CD8-positive, alpha-beta memory T cell (primary cell): ENCODE data around the gene CLTCL1. TPM values are rescaled to one million over a fixed set of nuclear protein-coding genes. Genes with fewer than 3 reads are reported as not detected.
A peak's percentile ranks its signal among the peaks of the same experiment; 100 is the strongest.

ENCODE experiments used
- CTCF ChIA-PET: fragments of 350-600 bp; sonication (Branson Sonifier 250); formaldehyde crosslinking; loops from one replicate; lab custom pipeline; 2021; ENCODE audit warnings: antibody characterized with exemption; lab: Charles Lee
- POLR2A ChIA-PET: fragments of 350-600 bp; sonication (Branson Sonifier 250); formaldehyde crosslinking; loops from one replicate; lab custom pipeline; 2021; ENCODE audit warnings: antibody characterized with exemption; lab: Charles Lee
- DNase-seq, 5 donors: peaks; one replicate each; pipeline versions ENCODE4 v3.0.0 to v3.0.0-alpha.2; 2020 to 2022; ENCODE audit warnings: mixed read lengths in 1 of 5
- H3K27ac ChIP-seq: one replicate; pipeline ENCODE4 v1.7.0; 2013; ENCODE audit warnings: low read depth, mild to moderate bottlenecking, low read length, moderate library complexity
- H3K27me3 ChIP-seq: 2 replicates; pipeline ENCODE4 v1.7.0; 2013; ENCODE audit warnings: low read length, mild to moderate bottlenecking; ENCODE audit not compliant: insufficient read depth, poor library complexity, severe bottlenecking
- H3K36me3 ChIP-seq: 2 replicates; pipeline ENCODE4 v1.7.0; 2013; ENCODE audit warnings: mild to moderate bottlenecking, low read length, moderate library complexity; ENCODE audit not compliant: insufficient read depth
- H3K4me1 ChIP-seq: 2 replicates; pipeline ENCODE4 v1.7.0; 2013; ENCODE audit warnings: mild to moderate bottlenecking, low read length, moderate library complexity; ENCODE audit not compliant: insufficient read depth
- H3K4me3 ChIP-seq: 2 replicates; pipeline ENCODE4 v1.7.0; 2013; ENCODE audit warnings: mild to moderate bottlenecking, low read length
- H3K9me3 ChIP-seq: 2 replicates; pipeline ENCODE4 v1.7.0; 2013; ENCODE audit warnings: mild to moderate bottlenecking, low read length
- H3K27ac Mint-ChIP-seq, 8 donors: one replicate each; pipeline ENCODE4 v1.8.0; 2020 to 2021; ENCODE audit warnings: mixed read lengths in 8 of 8, mild to moderate bottlenecking in 6 of 8, inconsistent platforms in 3 of 8, moderate library complexity in 3 of 8
- H3K27me3 Mint-ChIP-seq, 2 donors: one replicate each; pipeline ENCODE4 v1.8.0; 2020 to 2021; ENCODE audit warnings: mixed read lengths in 2 of 2, mild to moderate bottlenecking in 1 of 2, moderate library complexity in 1 of 2
- H3K36me3 Mint-ChIP-seq, 3 donors: one replicate each; pipeline ENCODE4 v1.8.0; 2020 to 2021; ENCODE audit warnings: mixed read lengths in 3 of 3, inconsistent platforms in 1 of 3, mild to moderate bottlenecking in 1 of 3
- H3K4me1 Mint-ChIP-seq, 3 donors: one replicate each; pipeline ENCODE4 v1.8.0; 2020 to 2021; ENCODE audit warnings: mixed read lengths in 3 of 3, inconsistent platforms in 1 of 3, mild to moderate bottlenecking in 1 of 3
- H3K4me3 Mint-ChIP-seq, 7 donors: one replicate each; pipeline ENCODE4 v1.8.0; 2020 to 2021; ENCODE audit warnings: mixed read lengths in 7 of 7, mild to moderate bottlenecking in 6 of 7, moderate library complexity in 4 of 7, inconsistent platforms in 2 of 7
- H3K9me3 Mint-ChIP-seq, 5 donors: one replicate each; pipeline ENCODE4 v1.8.0; 2020 to 2022; ENCODE audit warnings: mixed read lengths in 5 of 5, mild to moderate bottlenecking in 3 of 5, moderate library complexity in 2 of 5, inconsistent platforms in 1 of 5
- polyA plus RNA-seq: library from polyadenylated mRNA; unstranded; fragments of 300-500 nt; fragmentation: Illumina TruSeq; gene quantifications from one replicate; pipeline ENCODE4 v1.2.3, GENCODE V29; 2021
- total RNA-seq, 2 experiments: library from RNA; stranded (reverse); gene quantifications; one replicate each; pipeline ENCODE4 v1.2.3, GENCODE V29; 2021

The CLTCL1 gene
- total and polyA plus RNA-seq, 3 experiments from 2014 or later, result 0.51 to 0.88 (median 0.58) TPM

DNA sequence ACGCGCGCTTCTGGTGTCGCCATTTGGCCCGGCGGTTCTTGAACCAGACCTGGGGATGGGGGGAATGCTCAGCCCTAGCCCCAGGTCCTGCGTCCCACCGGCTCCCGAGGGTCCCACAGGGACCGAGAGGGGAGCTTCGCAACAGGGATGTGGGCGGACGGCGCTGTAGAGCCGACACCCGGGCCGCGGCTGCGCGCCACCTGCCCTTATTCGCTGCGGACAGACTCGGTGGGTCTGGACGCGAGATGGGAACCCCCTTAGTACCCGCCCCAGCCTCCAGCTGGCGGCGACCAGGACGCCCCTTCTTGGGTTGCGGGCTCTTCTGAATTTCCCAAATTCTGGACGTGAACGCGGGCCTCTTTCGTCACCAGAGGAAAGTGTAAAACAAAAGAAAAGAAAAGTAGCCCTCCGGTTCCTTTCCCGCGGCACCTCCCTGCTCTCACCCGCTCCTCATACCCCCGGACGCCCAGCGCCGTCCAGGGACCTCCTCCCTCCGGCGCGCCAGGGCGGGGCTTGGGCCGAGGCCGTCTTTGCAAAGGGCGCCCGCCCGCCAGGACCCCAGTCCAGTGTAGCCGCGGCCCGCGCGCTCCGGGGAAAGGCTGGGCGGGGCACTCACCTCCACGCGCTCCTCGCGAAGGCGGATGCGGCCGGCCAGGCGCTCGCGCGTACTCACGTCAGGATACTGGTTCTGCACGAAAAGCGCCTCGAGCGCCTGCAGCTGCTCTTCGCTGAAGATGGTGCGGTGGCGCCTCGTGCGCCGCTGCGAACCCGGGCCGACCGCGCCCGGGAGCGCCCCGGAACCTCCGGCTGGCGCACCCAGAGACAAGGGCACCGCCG lies 142.3 kb downstream of the CLTCL1 start:
- peak in 3 of 5 donors; percentile 13 to 26 (median 20) for DNase-seq
- H3K36me3 Mint-ChIP-seq, result peaks cover 0 to 4% (median 3%) of the 10 kb centered on the region in 3 donors
- H3K27ac ChIP-seq, result no peak overlapping the region
- peaks cover 32 to 36% of the 10 kb centered on the region in 2 donors for H3K27me3 Mint-ChIP-seq
- no peaks in the 10 kb centered on the region for H3K36me3 ChIP-seq
- H3K4me1 ChIP-seq, result peaks cover 5% of the 10 kb centered on the region
- H3K9me3 Mint-ChIP-seq, result peaks cover 0 to 4% (median 0%) of the 10 kb centered on the region in 5 donors
- H3K4me1 Mint-ChIP-seq, result peaks cover 7 to 23% (median 14%) of the 10 kb centered on the region in 3 donors
- no peak overlapping the region for H3K4me3 ChIP-seq
- H3K27ac Mint-ChIP-seq, result no peak overlapping the region
- ChIA-PET POLR2A (no interaction called here), CTCF (interaction anchor here (2.2 kb wide), 1 partner anchor 480 kb away, joined by 9 read pairs; no protein-coding TSS in a partner anchor)
- no peaks in the 10 kb centered on the region for H3K9me3 ChIP-seq
- peaks cover 17% of the 10 kb centered on the region for H3K27me3 ChIP-seq
- H3K4me3 Mint-ChIP-seq, result peak overlapping the region in 5 of 7 donors; percentile 16 to 54 (median 53)

DNA sequence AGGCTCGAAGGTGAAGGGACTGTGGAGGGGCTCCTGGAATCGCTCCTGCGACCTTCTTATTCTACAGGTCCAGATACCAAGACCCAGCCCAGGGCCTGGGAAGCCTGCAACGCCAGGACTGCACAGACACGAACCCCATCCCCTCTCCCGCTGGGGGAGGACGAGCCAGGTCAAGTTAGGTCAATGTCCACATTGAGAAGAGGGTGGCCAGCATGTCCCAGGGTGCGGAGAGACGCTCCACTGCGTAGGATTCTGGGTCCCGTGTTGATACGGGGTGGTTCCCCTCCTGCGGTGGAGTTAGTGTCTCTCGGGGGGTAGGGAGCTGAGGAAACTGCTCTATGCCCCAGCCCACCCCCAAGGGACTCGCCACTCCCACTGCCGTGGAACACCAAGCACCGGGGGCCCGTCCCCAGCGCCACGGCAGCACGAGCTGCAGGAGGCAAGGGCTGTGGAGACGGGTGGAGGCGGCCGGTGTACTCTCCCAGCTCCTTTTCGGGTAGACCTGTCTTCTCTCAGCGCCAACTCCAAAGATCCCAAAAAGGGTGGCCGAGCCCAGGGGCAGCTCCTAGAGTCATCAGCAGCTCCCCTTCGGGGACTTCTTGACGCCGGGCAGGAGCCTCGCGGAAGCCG lies 143.0 kb downstream of the CLTCL1 start:
- peaks cover 2 to 8% (median 4%) of the 10 kb centered on the region in 3 donors for H3K36me3 Mint-ChIP-seq
- no peak for DNase-seq
- POLR2A ChIA-PET, result no interaction called here
- H3K27me3 Mint-ChIP-seq, result peaks cover 27 to 33% of the 10 kb centered on the region in 2 donors
- peaks cover 11% of the 10 kb centered on the region for H3K4me1 ChIP-seq
- CTCF ChIA-PET, result interaction anchor here (2.2 kb wide), 1 partner anchor 481 kb away, joined by 9 read pairs; no protein-coding TSS in a partner anchor
- peak overlapping the region in 4 of 7 donors; percentile 22 to 54 (median 42) for H3K4me3 Mint-ChIP-seq
- no peaks in the 10 kb centered on the region for H3K36me3 ChIP-seq
- no peaks in the 10 kb centered on the region for H3K9me3 ChIP-seq
- H3K9me3 Mint-ChIP-seq, result peaks cover 0 to 4% (median 0%) of the 10 kb centered on the region in 5 donors
- no peak overlapping the region for H3K27ac ChIP-seq
- H3K4me3 ChIP-seq, result no peak overlapping the region
- peaks cover 14 to 29% (median 20%) of the 10 kb centered on the region in 3 donors for H3K4me1 Mint-ChIP-seq
- peaks cover 17% of the 10 kb centered on the region for H3K27me3 ChIP-seq
- no peak overlapping the region for H3K27ac Mint-ChIP-seq

DNA sequence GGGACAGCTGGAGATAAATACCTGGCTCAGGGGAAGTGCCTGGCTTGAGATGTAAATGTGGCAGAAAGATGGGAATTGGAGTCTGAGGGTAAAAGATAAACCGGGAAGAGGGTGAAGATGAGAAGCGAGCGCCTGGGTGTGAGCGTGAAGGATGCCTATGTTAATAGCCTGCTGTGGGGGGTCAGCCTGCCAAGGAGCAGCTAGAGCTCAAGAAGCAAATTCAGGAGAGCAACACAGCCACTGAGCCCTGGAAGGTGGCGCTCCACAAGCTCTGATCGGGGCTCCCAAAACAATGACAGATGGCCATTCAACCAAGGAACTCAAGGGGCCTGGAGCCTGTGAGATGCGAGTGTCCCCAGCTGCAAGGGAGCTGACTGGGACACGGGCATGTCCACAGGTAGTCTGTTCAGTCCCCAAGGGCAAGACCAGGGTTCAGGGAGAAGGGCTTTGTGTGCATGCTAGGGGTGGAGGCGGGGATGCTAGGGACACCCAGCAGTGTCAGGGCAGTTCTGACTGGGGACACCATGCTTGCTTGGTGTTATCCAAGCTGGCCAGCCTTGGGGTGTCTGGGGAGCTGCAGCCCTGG lies 144.2 kb downstream of the CLTCL1 start:
- Histone ChIP-seq H3K9me3 (no peaks in the 10 kb centered on the region), H3K4me1 (peaks cover 19% of the 10 kb centered on the region), H3K4me3 (no peak overlapping the region), H3K36me3 (peaks cover 4% of the 10 kb centered on the region), H3K27me3 (peaks cover 12% of the 10 kb centered on the region), H3K27ac (no peak overlapping the region)
- Mint-ChIP-seq H3K27me3 (peaks cover 19 to 25% of the 10 kb centered on the region in 2 donors), H3K36me3 (peaks cover 2 to 12% (median 4%) of the 10 kb centered on the region in 3 donors), H3K27ac (peak overlapping the region in 1 of 8 donors; percentile 71), H3K4me1 (peaks cover 18 to 33% (median 22%) of the 10 kb centered on the region in 3 donors), H3K9me3 (peaks cover 0 to 4% (median 0%) of the 10 kb centered on the region in 5 donors), H3K4me3 (peak overlapping the region in 2 of 7 donors; percentile 10 to 45)
- CTCF ChIA-PET, result interaction anchor here (1.5 to 2.2 kb wide), 2 partner anchors 15 to 482 kb away, joined by 3 to 9 read pairs; no protein-coding TSS in a partner anchor
- POLR2A ChIA-PET, result no interaction called here
- DNase-seq, result no peak

DNA sequence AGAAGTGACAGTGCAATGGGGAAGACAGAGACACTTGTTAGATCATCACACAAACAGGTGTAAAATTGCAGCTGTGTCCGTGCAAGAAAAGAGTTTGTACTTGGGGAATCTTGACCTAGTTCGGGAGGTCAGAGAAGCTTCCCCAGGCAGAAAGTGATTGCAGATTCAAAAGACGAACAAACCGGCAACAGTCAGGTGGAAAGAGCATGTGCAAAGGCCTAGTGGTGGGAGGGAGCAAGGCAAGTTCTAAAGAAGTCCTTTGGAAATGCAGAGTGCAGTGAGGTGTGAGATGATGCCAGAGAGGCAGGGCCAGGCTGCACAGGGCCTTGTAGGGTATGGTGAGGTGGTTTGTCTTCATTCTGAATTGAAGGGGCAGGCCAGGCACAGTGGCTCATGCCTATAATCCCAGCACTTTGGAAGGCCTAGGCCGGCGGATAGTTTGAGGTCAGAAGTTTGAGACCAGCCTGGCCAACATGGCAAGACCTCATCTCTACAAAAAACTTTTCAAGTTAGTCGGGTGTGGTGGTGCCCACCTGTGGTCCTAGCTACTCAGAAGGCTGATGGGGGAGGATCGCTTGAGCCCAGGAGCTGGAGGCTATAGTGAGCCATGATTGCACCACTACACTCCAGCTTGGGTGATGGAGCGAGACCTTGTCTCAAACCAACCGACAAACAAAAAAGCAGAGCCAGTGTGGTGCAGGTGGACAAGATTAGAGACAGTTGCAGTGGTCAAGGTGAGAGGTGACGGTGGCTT lies 145.1 kb downstream of the CLTCL1 start:
- H3K27me3 ChIP-seq, result peaks cover 6% of the 10 kb centered on the region
- POLR2A ChIA-PET, result no interaction called here
- H3K36me3 ChIP-seq, result peaks cover 8% of the 10 kb centered on the region
- no peak overlapping the region for H3K27ac ChIP-seq
- peaks cover 22% of the 10 kb centered on the region for H3K4me1 ChIP-seq
- no peak overlapping the region for H3K27ac Mint-ChIP-seq
- CTCF ChIA-PET, result interaction anchor here (1.5 to 3.7 kb wide), 5 partner anchors 14 to 485 kb away, joined by 3 to 26 read pairs (median 9); partner anchors contain the start of gene SLC25A1
- H3K9me3 Mint-ChIP-seq, result no peaks in the 10 kb centered on the region
- no peak for DNase-seq
- H3K4me3 ChIP-seq, result no peak overlapping the region
- H3K4me3 Mint-ChIP-seq, result no peak overlapping the region
- peaks cover 10 to 17% of the 10 kb centered on the region in 2 donors for H3K27me3 Mint-ChIP-seq
- H3K9me3 ChIP-seq, result no peaks in the 10 kb centered on the region
- peaks cover 21 to 33% (median 21%) of the 10 kb centered on the region in 3 donors for H3K4me1 Mint-ChIP-seq
- peaks cover 0 to 19% (median 4%) of the 10 kb centered on the region in 3 donors for H3K36me3 Mint-ChIP-seq

DNA sequence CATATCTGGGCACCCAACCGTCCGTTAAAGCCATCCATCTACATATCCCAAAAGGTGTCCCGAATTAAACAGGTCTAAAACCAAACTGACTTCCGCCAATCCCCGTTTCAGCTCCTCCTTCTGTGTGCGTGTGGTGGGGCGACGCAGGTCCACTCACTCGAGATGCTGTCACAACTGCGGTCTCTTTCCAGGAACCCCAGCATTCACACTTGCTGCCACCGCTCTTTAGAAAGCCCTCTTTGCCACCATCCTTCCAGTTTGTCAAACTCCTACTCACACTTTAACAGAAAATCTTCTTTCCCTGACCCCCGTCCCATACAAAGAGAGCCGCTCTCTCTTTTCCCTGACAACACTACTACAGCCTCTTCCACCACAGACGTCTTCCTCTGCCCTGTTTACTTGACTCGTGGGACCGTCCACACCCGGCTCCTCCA lies 147.5 kb downstream of the CLTCL1 start:
- POLR2A ChIA-PET, result interaction anchor here (0.9 to 1.8 kb wide), 4 partner anchors 22 to 335 kb away, joined by 5 to 14 read pairs (median 6); partner anchors contain the start of genes CDC45, DGCR2 and UFD1
- H3K4me3 ChIP-seq, result peak overlapping the region; percentile 84

DNA sequence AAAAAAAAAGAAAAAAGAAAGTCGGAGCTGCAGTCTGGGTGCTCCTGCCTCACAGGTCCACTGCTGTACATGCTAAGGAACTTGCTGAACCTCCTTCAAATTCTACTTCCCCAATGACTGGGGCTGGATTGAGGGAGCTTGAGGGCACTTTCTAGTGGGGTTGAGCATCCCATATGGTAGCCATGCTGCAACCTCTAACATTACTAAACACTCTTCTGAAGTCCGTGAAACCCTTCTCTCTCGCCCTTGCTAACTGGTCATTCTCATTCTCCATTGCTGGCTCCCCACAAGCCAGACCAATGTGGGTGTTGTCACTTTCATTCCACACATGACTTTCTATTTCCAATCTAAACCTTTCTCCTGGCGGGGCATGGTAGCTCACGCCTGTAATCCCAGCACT lies 148.3 kb downstream of the CLTCL1 start:
- Mint-ChIP-seq H3K27ac (peak overlapping the region in 6 of 8 donors; percentile 35 to 99 (median 67)), H3K27me3 (peaks cover 0 to 5% of the 10 kb centered on the region in 2 donors), H3K4me3 (peak overlapping the region; percentile 10 to 100 (median 95)), H3K36me3 (peaks cover 0 to 49% (median 6%) of the 10 kb centered on the region in 3 donors), H3K9me3 (no peaks in the 10 kb centered on the region), H3K4me1 (peaks cover 16 to 27% (median 22%) of the 10 kb centered on the region in 3 donors)
- Histone ChIP-seq H3K36me3 (peaks cover 34% of the 10 kb centered on the region), H3K4me1 (peaks cover 17% of the 10 kb centered on the region), H3K4me3 (no peak overlapping the region), H3K9me3 (no peaks in the 10 kb centered on the region), H3K27me3 (no peaks in the 10 kb centered on the region), H3K27ac (no peak overlapping the region)
- POLR2A ChIA-PET, result interaction anchor here (1.8 kb wide), 1 partner anchor 21 kb away, joined by 14 read pairs; the partner anchor contains the start of gene DGCR2
- DNase-seq, result no peak
- CTCF ChIA-PET, result interaction anchor here (1.7 to 3.7 kb wide), 3 partner anchors 21 to 488 kb away, joined by 6 to 26 read pairs (median 10); partner anchors contain the start of gene DGCR2

More for the DNA sequence above, 147.5 kb downstream of the CLTCL1 start:
- Mint-ChIP-seq H3K9me3 (no peaks in the 10 kb centered on the region), H3K27ac (peak overlapping the region; percentile 84 to 100 (median 98)), H3K4me3 (peak overlapping the region; percentile 94 to 100 (median 99)), H3K4me1 (peaks cover 16 to 29% (median 22%) of the 10 kb centered on the region in 3 donors), H3K27me3 (peaks cover 0 to 8% of the 10 kb centered on the region in 2 donors), H3K36me3 (peaks cover 0 to 43% (median 6%) of the 10 kb centered on the region in 3 donors)
- no peaks in the 10 kb centered on the region for H3K9me3 ChIP-seq
- peaks cover 28% of the 10 kb centered on the region for H3K36me3 ChIP-seq
- CTCF ChIA-PET, result interaction anchor here (0.8 to 3.7 kb wide), 19 partner anchors 9 to 487 kb away, joined by 3 to 26 read pairs (median 4); partner anchors contain the start of genes CDC45, DGCR2, SLC25A1 and UFD1
- peaks cover 20% of the 10 kb centered on the region for H3K4me1 ChIP-seq
- H3K27me3 ChIP-seq, result no peaks in the 10 kb centered on the region
- DNase-seq, result peak in 4 of 5 donors; percentile 14 to 58 (median 28)
- peak overlapping the region; percentile 93 for H3K27ac ChIP-seq
